ENCODE data around the gene CHMP4B.

Gene CHMP4B

DNA sequence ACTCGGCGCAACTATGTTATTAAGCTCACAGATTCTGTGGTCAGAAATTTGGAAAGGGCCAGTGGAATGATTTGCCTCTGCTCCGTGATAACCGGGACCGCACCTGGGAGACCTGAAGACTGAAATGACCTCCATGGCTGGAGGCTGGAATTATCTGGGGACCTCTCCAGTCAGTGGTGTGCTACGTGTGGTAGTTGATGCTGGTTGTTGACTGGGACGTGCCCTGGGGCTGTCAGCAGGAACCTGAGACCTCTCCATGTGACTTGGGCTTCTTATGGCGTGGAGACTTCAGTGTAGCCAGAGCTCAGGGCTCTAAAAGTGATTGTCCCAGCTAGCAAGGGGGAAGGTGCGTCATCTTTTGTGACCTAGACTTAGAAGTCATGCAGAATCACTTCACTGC is 50.3 kb downstream of the CHMP4B start:
- Histone ChIP-seq H3K36me3 (ENCODE audit: control insufficient read depth, insufficient read depth, low read length) (no peaks in the 10 kb centered on the region), H3K9ac (ENCODE audit: low read depth, low read length) (no peak overlapping the region), H3K27me3 (ENCODE audit: control insufficient read depth, insufficient read depth, low read length) (no peaks in the 10 kb centered on the region), H3K9me3 (ENCODE audit: control insufficient read depth, insufficient read depth, low read length) (no peaks in the 10 kb centered on the region), H3K4me1 (ENCODE audit: control insufficient read depth, insufficient read depth, low read length) (no peaks in the 10 kb centered on the region), H3K4me3 (ENCODE audit: low read depth, low read length) (no peak overlapping the region)

DNA sequence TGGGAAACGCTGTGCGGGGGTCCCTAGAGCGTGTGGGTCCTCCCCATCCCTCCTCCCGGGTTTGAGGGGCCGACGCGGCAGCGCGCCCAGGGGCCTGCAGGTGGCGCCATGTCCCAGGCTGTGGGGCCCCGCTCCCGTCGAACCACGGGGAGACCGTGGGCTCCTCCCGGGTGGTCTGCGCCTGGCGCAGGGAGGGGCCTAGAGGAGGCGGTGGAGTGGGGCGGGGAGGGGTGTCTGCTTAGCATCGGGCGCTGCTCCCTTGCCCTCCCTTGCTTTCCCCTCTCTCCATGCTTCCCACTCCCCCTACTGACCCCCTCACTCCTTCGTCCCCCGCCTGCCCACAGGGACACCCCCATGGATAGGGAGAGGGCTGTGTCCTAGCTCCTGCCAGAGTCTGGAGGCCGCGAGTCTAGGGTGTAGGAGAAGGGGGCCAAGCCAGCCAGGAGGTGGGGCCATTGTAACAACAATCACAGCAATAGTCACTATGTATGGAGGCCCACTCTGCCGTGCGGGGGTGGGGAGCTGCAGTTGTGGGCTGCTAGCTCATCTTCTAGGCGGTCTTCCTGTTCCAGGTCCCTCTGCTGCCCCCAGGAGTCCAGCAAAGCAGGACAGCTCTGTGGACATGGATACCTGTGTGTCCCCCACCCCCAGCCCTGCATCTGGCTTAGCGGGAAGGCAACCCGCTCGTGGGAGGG is 51.7 kb downstream of the CHMP4B start:
- no peaks in the 10 kb centered on the region for H3K9me3 ChIP-seq (ENCODE audit: control insufficient read depth, insufficient read depth, low read length)
- H3K4me1 ChIP-seq (ENCODE audit: control insufficient read depth, insufficient read depth, low read length), result no peaks in the 10 kb centered on the region
- H3K4me3 ChIP-seq (ENCODE audit: low read depth, low read length), result peak overlapping the region; percentile 41
- H3K9ac ChIP-seq (ENCODE audit: low read depth, low read length), result peak overlapping the region; percentile 65
- no peaks in the 10 kb centered on the region for H3K27me3 ChIP-seq (ENCODE audit: control insufficient read depth, insufficient read depth, low read length)
- no peaks in the 10 kb centered on the region for H3K36me3 ChIP-seq (ENCODE audit: control insufficient read depth, insufficient read depth, low read length)

DNA sequence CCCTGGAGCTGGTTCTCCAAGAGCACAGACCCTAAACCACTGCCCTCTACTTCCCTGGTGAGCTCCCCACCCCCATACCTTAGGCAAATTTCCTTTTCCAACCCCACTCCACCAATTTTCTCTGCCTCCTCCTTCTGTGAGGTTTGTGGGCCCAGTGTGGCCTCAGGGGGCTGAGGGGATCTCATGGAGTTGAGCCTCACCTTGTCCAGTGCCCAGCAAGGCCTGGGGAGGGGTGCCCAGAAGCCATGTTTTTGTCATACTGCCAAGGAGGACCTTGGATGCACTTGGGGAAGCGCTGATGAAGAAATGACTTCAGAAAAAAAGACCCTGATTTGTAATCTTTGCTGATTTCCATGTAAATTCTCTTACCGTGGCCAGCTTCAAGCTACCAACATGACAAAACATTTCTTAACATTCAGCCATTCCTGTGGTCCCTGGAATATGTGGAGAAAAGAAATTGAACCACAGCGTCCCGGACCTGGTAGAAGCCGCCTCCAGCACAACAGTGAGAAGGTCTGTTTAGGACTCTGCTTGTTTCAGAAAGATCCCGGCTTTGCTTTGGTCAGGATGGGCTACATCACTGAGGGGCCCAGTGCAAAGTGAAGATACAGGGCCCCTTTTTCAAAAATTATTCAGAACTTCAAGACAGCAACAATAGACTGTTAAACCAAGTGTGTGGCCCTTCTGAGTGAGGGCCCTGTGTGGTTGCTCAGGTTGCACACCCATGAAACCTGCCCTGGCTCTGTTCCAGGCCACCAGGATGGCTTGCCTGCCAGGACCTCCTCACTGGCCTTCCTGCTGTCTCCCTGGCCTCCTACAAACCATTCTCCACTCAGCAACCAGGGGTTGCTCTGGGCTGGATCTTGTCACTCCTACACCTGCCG is 52.5 kb downstream of the CHMP4B start:
- no peak overlapping the region for H3K9ac ChIP-seq (ENCODE audit: low read depth, low read length)
- H3K4me3 ChIP-seq (ENCODE audit: low read depth, low read length), result peak overlapping the region; percentile 41
- no peaks in the 10 kb centered on the region for H3K4me1 ChIP-seq (ENCODE audit: control insufficient read depth, insufficient read depth, low read length)
- no peaks in the 10 kb centered on the region for H3K9me3 ChIP-seq (ENCODE audit: control insufficient read depth, insufficient read depth, low read length)
- H3K27me3 ChIP-seq (ENCODE audit: control insufficient read depth, insufficient read depth, low read length), result no peaks in the 10 kb centered on the region
- H3K36me3 ChIP-seq (ENCODE audit: control insufficient read depth, insufficient read depth, low read length), result no peaks in the 10 kb centered on the region

DNA sequence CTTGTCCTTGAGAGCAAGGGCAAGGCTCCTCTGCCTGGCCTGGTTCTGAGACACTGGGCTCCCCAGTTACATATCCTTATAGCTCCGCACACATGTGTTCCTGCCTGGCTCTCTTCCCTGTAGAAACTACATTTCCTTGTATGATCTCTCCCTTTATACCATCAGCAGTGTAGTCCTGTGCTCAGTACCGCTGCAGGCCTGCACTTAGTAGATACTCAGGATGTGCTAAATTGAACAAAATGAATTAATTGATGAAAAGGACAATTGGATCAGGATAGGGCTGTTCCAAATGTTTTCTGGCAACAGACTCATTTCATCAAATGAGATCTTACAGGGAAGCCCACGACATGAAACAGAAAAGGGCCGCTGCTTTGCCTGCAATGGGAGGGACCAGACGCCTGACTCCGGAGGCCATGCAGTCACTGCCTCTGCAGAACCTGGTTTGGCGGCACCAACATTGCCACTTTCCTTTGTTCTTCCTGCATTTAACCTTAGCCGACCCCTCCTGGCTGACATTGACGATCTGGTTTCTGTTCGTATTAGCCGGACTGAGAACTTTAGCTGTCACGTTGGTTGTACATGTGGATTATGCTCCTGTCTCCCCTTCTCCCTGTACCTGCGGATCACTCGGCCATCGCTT is 53.3 kb downstream of the CHMP4B start:
- Histone ChIP-seq H3K36me3 (ENCODE audit: control insufficient read depth, insufficient read depth, low read length) (no peaks in the 10 kb centered on the region), H3K27me3 (ENCODE audit: control insufficient read depth, insufficient read depth, low read length) (no peaks in the 10 kb centered on the region), H3K4me1 (ENCODE audit: control insufficient read depth, insufficient read depth, low read length) (no peaks in the 10 kb centered on the region), H3K9me3 (ENCODE audit: control insufficient read depth, insufficient read depth, low read length) (no peaks in the 10 kb centered on the region), H3K4me3 (ENCODE audit: low read depth, low read length) (no peak overlapping the region), H3K9ac (ENCODE audit: low read depth, low read length) (no peak overlapping the region)

DNA sequence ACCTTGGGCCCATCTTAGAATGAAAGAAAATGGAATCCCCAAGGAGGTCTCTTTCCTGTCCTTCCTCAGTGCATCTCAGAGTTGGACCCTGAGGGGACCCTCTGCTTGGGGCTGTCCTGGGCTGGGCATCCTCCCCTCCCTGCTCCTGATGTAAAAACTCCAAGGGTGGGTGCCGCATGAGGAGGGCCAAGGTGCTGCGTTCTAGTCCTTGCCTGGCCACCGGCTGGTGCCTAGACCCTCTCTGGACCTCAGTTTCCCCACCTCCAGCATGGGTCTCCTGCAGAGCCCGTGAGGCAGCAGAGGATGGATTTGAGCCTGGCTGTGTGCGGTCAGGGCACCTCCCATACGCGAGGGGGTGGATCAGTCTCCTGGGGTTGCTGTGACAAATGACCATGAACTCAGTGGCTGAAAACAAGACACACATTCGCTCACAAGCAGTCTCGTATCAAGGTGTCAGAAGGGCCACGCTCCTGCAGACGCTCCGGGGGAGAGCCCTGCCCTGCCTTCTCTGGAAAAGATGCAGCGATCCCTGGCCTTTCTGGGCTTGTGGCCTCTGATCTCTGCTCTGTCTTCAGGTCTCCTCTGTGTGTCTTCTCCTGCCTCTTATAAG is 54.7 kb downstream of the CHMP4B start:
- Histone ChIP-seq H3K36me3 (ENCODE audit: control insufficient read depth, insufficient read depth, low read length) (no peaks in the 10 kb centered on the region), H3K4me1 (ENCODE audit: control insufficient read depth, insufficient read depth, low read length) (no peaks in the 10 kb centered on the region), H3K4me3 (ENCODE audit: low read depth, low read length) (no peak overlapping the region), H3K9me3 (ENCODE audit: control insufficient read depth, insufficient read depth, low read length) (no peaks in the 10 kb centered on the region), H3K9ac (ENCODE audit: low read depth, low read length) (no peak overlapping the region), H3K27me3 (ENCODE audit: control insufficient read depth, insufficient read depth, low read length) (no peaks in the 10 kb centered on the region)

DNA sequence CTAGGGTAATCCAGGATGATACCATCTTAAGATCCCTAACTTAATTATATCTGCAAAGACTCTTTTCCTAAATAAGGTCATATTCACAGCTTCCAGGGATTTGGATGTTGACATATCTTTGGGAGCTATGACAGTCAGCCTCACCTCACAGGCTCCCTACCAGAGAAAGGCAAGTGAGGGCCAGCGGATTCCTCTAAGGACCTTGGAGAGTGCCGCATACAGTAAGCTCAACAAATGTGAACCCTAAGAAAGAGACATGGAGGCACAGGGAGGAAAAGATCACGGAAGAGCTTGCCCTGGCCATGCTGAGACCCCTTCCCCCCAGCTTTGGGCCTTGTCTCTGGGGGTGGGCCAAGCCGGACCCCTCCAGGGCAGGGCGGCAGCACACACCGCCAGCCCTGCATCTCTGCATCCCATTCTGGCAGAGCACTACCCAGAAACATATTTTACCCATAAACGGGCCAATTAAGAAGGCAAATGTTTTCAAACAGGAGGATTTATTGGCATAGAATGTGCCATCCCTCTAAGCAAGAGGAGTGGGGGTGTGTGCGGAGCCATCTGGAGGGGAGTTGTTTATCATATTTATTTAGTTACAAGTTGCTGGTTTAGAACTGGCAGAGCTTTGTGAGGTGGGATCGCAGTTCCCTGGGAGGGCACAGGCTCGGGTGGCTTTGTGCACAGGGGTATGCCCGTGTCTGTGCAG is 55.4 kb downstream of the CHMP4B start:
- no peak overlapping the region for H3K4me3 ChIP-seq (ENCODE audit: low read depth, low read length)
- H3K27me3 ChIP-seq (ENCODE audit: control insufficient read depth, insufficient read depth, low read length), result no peaks in the 10 kb centered on the region
- H3K36me3 ChIP-seq (ENCODE audit: control insufficient read depth, insufficient read depth, low read length), result no peaks in the 10 kb centered on the region
- no peak overlapping the region for H3K9ac ChIP-seq (ENCODE audit: low read depth, low read length)
- H3K4me1 ChIP-seq (ENCODE audit: control insufficient read depth, insufficient read depth, low read length), result no peaks in the 10 kb centered on the region
- no peaks in the 10 kb centered on the region for H3K9me3 ChIP-seq (ENCODE audit: control insufficient read depth, insufficient read depth, low read length)

DNA sequence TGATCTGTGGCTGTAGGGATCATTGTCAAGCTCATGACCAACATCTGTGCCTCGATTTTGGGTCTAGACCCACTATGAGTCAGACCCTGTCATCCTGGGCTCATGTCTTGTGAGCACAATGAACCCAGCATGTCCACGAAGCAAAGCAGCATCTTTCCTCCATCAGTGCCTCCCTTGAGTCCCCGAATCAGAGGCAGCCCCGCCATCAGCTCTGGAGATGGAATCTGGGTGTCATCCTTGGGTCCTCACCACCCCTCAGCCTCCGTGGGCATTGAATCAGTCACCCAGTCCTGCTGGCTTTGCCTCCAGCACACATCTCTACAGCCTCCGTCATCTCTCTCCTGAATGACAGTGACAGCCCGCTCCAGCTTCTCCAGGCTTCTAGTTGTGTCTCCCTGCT is 56.9 kb downstream of the CHMP4B start:
- H3K9ac ChIP-seq (ENCODE audit: low read depth, low read length), result no peak overlapping the region
- no peaks in the 10 kb centered on the region for H3K36me3 ChIP-seq (ENCODE audit: control insufficient read depth, insufficient read depth, low read length)
- no peaks in the 10 kb centered on the region for H3K4me1 ChIP-seq (ENCODE audit: control insufficient read depth, insufficient read depth, low read length)
- no peak overlapping the region for H3K4me3 ChIP-seq (ENCODE audit: low read depth, low read length)
- no peaks in the 10 kb centered on the region for H3K9me3 ChIP-seq (ENCODE audit: control insufficient read depth, insufficient read depth, low read length)
- H3K27me3 ChIP-seq (ENCODE audit: control insufficient read depth, insufficient read depth, low read length), result no peaks in the 10 kb centered on the region

DNA sequence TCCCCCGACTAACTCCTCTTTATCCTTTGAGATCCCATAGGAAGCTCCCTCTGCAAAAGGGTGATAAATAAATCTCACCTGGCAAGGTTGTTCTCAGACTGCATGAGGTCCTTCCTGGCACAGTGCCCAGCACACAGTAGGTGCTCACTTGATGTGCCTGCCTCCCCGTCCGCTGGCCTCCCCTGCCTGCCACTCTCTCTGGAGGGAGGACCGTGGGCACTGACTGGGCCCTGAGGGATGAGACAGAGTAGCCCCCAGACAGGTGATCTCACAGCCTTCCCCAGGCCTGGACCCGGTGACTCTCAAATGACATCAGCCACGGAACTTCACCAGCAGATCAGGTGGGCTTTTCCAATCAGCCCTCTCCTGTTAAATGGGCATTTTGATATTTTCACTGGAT is 57.4 kb downstream of the CHMP4B start:
- Histone ChIP-seq H3K4me3 (ENCODE audit: low read depth, low read length) (no peak overlapping the region), H3K9me3 (ENCODE audit: control insufficient read depth, insufficient read depth, low read length) (no peaks in the 10 kb centered on the region), H3K27me3 (ENCODE audit: control insufficient read depth, insufficient read depth, low read length) (no peaks in the 10 kb centered on the region), H3K4me1 (ENCODE audit: control insufficient read depth, insufficient read depth, low read length) (no peaks in the 10 kb centered on the region), H3K36me3 (ENCODE audit: control insufficient read depth, insufficient read depth, low read length) (no peaks in the 10 kb centered on the region), H3K9ac (ENCODE audit: low read depth, low read length) (no peak overlapping the region)

DNA sequence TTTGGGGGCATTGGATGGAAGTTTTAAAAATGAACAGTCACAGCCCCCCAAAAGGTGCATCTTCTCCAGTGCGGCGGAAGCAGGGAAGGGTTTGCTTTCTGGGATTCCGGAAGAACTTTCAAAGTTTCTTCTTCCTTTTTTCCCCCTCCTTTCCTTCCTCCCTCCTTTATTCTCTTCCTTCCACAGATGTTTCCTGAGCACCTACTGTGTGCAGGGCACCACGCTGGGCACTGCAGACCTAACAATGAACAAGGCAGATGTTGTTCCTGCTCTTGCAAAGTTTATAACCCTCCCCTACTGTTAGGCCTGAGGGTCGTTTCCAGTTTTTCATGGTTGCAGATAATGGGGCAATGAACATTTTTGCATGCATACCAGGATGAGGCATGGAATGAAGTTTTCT is 58.1 kb downstream of the CHMP4B start:
- no peak overlapping the region for H3K9ac ChIP-seq (ENCODE audit: low read depth, low read length)
- no peak overlapping the region for H3K4me3 ChIP-seq (ENCODE audit: low read depth, low read length)
- H3K36me3 ChIP-seq (ENCODE audit: control insufficient read depth, insufficient read depth, low read length), result no peaks in the 10 kb centered on the region
- H3K27me3 ChIP-seq (ENCODE audit: control insufficient read depth, insufficient read depth, low read length), result no peaks in the 10 kb centered on the region
- no peaks in the 10 kb centered on the region for H3K4me1 ChIP-seq (ENCODE audit: control insufficient read depth, insufficient read depth, low read length)
- no peaks in the 10 kb centered on the region for H3K9me3 ChIP-seq (ENCODE audit: control insufficient read depth, insufficient read depth, low read length)

DNA sequence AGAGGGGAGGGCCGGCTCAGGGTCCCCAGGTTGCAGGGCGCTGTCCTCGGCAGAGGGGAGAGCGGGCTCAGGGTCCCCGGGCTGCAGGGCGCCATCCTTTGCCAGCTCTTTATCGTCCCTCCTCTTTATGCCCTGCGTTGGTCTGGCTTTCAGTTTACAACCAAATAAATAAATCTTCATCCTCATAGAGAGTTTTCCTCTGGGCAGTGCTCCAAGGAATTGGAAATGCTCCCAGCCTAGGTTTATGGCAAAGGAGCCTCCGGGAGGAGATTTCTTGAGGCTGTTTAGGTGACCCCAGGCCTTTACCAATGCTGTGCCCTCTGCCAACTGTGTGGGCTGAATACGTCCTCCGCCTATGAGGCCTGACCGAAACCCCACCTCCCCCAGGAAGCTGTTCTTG is 60.2 kb downstream of the CHMP4B start:
- H3K4me3 ChIP-seq (ENCODE audit: low read depth, low read length), result no peak overlapping the region

DNA sequence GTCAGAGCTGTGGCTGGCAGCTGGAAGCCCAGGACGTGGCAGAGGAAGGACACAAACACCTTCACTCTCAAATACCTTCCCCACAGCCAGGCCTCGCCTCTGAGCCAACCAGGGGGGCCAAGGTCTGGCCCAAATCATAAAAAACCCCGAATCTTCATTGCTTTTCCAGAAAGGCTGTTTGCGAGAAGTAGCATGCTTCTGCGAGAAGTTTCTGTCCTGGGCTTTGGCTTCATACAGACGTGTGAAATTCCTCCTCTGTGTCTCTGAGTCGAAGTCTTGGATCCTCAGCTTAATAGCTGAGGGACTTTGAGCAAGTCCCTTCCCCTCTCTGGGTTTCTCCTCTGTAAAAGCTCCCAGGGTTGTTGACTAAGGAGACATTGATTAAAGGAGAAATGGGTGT is 63.0 kb downstream of the CHMP4B start:
- Histone ChIP-seq H3K27me3 (ENCODE audit: control insufficient read depth, insufficient read depth, low read length) (no peaks in the 10 kb centered on the region), H3K9me3 (ENCODE audit: control insufficient read depth, insufficient read depth, low read length) (no peaks in the 10 kb centered on the region), H3K4me1 (ENCODE audit: control insufficient read depth, insufficient read depth, low read length) (no peaks in the 10 kb centered on the region), H3K9ac (ENCODE audit: low read depth, low read length) (no peak overlapping the region), H3K4me3 (ENCODE audit: low read depth, low read length) (no peak overlapping the region), H3K36me3 (ENCODE audit: control insufficient read depth, insufficient read depth, low read length) (no peaks in the 10 kb centered on the region)

More for the DNA sequence above, 60.2 kb downstream of the CHMP4B start:
- H3K27me3 ChIP-seq (ENCODE audit: control insufficient read depth, insufficient read depth, low read length), result no peaks in the 10 kb centered on the region
- H3K36me3 ChIP-seq (ENCODE audit: control insufficient read depth, insufficient read depth, low read length), result no peaks in the 10 kb centered on the region
- no peak overlapping the region for H3K9ac ChIP-seq (ENCODE audit: low read depth, low read length)
- no peaks in the 10 kb centered on the region for H3K9me3 ChIP-seq (ENCODE audit: control insufficient read depth, insufficient read depth, low read length)
- H3K4me1 ChIP-seq (ENCODE audit: control insufficient read depth, insufficient read depth, low read length), result no peaks in the 10 kb centered on the region

Data from iPS-15b (cell line).